IPS-NIHi11 (cell line): ENCODE measurements around the gene GAL3ST3.

Experiments
- DNase-seq: peaks from one replicate; pipeline ENCODE4 v3.0.0; 2012; ENCODE audit warnings: mixed read lengths, low spot score

The GAL3ST3 gene

DNA sequence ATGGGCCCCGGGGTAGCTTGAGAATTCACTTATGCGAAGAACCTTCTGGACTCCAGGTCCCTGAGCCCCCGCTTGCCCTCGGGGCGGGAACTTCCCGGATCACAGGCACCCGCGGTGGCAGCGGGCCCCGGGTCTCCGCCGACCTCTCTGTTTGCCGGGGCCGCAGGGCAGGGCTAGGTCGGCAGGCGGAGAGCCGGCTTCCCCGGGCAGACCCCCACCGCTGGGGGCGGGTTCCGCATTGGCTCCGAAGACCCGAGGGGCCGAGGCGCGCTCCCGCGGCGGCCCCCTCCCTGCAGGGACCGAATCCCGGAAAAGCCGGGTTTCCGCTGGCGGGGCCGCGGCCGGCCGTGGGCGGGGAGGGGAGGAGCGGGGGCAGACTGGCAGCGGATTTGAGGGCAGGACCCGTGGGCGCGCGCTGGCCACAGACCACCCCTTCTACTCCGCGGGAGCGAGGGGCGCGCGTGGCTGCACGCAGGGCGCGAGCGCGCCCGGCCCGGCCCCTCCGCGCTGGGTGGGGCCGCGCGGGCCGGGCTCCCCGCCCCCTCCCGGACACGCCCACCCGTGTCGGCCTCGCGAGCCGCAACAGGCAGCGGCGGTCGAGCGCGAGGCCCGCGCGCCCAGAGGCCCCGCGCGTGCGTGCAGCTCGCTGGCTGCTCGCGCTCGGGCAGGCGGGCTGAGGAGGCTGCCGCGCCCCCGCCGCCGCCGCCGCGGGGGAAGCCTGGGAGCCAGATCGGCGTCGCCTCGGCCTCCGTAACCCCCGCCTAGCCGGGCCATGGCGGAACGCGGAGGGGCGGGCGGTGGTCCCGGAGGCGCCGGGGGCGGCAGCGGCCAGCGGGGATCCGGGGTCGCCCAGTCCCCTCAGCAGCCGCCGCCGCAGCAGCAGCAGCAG lies 21.0 kb upstream of the GAL3ST3 start, which contains the start of gene PACS1:
Gene PACS1 (plus strand): TSS at position 558 of the 889 bp plus-strand sequence. CDS start 215 bp downstream, at position 773.
- DNase-seq, result peak; percentile 90

DNA sequence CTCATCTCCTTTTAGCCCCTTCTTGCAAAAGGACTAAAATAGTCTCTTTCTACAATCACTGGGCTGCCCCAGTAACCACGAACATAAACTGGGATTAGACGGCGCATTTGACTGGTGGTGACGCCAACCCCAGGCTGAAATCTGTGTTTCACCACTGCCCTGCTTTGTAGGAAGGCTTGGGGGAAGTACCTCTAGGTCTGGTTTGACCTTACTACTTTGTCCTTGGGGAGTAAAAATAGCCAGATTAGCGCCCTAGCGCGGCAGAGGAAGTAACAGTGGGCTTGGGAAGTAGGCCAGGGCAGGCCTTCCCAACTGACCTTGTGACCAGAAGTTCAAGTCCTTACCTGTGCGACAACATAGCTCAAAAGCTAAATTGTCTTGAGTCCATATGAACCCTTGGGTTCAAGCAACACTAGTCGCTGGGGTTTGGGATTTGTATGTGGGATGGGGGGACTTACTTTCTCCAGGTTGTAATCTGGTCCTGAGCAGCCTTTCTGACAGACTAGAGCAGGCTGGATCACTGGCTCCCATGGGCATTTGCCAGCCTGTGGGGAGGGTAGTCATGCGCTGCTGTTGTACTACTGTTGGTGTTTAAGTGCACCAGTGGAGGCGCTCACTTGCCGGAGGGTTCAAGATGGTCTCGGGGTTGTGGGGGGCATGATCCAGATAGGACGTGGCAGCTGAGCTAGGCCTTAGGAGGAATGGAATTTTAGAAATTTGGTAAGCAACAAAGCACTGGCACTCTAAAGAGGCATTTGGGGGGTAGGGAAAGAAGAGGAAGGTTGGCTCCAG lies 20.2 kb upstream of the GAL3ST3 start:
- DNase-seq, result no peak

- DNase-seq, result peak; percentile 87
Measured at GRCh38 chr11:66068154-66068821, 19.3 kb upstream of the GAL3ST3 start.

DNA sequence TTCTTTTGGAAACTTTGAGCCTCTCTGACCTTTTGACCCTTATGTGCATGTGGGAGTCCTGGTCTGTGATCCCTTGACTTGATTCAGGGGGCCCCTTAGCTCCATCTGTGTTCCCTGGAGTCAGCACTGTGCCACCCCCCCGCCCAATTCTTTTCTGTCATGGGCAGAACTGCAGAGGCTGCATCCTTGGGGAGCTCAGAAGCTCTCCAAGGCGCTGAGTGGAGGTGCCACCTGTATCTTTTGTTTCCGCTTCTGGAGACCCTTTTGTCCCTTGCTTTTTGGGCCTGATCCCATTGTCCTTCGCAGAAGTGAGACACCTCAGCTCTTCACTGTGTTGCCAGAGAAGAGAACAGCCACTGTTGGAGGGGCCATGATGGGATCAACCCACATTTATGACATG lies 18.7 kb upstream of the GAL3ST3 start:
- no peak for DNase-seq

DNA sequence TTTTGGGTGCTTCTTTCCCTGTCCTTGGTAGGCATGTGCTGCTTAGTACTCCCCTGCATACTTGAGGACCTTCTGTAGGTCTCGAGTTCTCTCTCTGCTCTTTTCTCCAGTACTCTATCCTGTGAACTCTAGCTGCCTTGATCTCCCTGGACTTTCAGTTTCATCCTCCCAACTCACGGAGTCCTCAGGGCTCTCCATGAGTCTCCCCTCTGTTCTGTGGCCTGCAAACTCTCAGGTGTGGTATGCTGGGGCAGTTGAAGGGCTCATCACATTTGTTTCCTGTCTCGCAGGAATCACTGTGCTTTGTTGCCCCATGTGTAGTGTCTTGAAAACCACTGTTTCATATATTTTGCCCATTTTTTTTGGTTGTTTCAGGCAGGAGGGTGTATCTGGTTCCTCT lies 17.8 kb upstream of the GAL3ST3 start:
- DNase-seq, result no peak

GRCh38 chr11:66064571-66064970 lies 15.6 kb upstream of the GAL3ST3 start:
- DNase-seq, result no peak

DNA sequence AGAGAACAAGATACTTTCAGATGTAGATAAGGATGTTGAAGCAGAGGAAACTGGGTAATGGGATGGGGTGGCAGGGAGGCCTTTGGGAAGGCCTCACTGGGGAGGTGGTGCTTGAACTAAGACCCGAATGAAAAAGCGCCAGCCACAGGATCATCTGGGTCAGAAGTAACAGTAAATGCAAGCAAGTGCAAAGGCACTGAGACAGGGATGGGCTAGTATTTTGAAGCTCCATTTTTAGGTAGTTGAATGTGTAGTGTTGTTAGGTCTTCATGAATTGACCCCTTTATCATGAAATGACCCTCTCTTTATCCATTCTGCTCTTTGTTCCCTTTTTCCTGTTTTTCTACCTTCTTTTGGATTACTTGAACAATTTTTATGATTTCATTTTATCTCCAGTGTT lies 14.9 kb upstream of the GAL3ST3 start:
- DNase-seq, result no peak

GRCh38 chr11:66062408-66062807 lies 13.4 kb upstream of the GAL3ST3 start:
- no peak for DNase-seq

GRCh38 chr11:66061268-66061667 lies 12.3 kb upstream of the GAL3ST3 start:
- DNase-seq, result no peak

DNA sequence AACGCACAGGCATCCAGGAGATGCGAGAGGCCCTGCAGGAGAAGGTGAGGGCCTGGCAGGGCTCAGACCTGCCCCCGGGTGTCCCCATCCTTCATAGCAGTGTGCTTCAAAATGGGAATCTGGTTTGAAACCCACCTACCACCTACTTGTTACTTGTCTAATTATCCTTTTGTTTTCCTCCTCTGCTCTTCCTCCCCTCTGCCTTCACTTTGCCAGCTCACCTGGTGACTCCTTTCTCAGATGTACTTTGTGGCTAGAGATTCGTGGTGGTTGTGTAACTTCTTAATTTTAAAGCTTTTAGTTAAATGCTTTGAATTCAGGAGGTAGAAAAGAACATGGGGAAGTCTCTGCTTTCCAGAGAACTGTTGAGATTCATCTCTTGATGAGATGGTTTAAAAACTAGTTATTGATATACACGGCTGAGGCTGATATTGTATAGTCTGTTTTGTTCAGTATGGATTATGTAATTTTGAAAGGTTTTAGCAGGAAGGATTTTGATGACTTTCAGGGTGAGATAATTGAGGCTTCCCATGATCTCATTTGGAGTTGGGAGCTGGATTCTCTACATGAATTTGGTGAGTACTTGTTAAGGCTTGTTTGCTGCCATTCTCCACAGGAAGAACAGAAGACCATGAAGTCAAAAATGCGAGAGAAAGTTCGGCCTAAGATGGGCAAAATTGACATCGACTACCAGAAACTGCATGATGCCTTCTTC lies 11.2 kb upstream of the GAL3ST3 start:
- DNase-seq, result no peak

- no peak for DNase-seq
Measured at GRCh38 chr11:66056501-66056900, 7.5 kb upstream of the GAL3ST3 start.

- no peak for DNase-seq
Measured at GRCh38 chr11:66055021-66055420, 6.1 kb upstream of the GAL3ST3 start.

GRCh38 chr11:66052664-66052982 lies 3.7 kb upstream of the GAL3ST3 start:
- no peak for DNase-seq

GRCh38 chr11:66051766-66052663 lies 3.1 kb upstream of the GAL3ST3 start, which contains the start of gene SF3B2:
Gene SF3B2, plus strand, starts transcription at chr11:66052364. Its CDS starts 21 bp downstream, at chr11:66052385.
- peak; percentile 97 for DNase-seq

- no peak for DNase-seq
Measured at GRCh38 chr11:66051371-66051765, 2.4 kb upstream of the GAL3ST3 start.

- no peak for DNase-seq
Measured at GRCh38 chr11:66050581-66051231, 1.7 kb upstream of the GAL3ST3 start.

GRCh38 chr11:66047541-66048365 lies 1.2 kb downstream of the GAL3ST3 start:
- no peak for DNase-seq

- DNase-seq, result no peak
Measured at GRCh38 chr11:66046901-66047300, 2.1 kb downstream of the GAL3ST3 start.

DNA sequence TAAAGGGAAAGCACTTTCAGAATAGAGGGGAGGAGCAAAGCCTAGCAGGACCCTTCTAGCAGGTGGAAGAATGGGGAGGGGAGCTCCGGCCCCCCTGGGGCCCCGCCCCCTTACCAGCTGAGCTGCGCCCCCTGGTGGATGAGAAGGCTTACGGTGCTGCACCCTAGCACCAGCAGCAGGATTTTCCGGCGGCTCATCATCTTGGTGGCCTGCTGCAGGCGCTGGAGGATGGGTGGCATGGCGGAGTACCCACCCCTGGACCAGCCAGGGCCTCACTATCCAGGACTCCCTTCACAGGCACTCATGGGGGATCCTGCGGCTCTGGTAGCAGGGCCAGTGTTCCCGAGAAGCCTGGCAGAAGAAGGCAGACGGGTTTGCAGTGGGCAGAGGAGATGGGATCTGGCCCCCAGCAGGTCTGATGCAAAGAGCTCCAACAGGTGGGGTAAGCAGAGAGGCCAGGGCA lies 3.8 kb downstream of the GAL3ST3 start:
- peak; percentile 94 for DNase-seq
